Measurements from ENCODE around the gene TTLL8. TPM values are rescaled to one million over a fixed set of nuclear protein-coding genes. Genes with fewer than 3 reads are reported as not detected.

The TTLL8 gene
- total RNA-seq, 2 donors from 2014 or later = 0.74 TPM; not detected in 1

DNA sequence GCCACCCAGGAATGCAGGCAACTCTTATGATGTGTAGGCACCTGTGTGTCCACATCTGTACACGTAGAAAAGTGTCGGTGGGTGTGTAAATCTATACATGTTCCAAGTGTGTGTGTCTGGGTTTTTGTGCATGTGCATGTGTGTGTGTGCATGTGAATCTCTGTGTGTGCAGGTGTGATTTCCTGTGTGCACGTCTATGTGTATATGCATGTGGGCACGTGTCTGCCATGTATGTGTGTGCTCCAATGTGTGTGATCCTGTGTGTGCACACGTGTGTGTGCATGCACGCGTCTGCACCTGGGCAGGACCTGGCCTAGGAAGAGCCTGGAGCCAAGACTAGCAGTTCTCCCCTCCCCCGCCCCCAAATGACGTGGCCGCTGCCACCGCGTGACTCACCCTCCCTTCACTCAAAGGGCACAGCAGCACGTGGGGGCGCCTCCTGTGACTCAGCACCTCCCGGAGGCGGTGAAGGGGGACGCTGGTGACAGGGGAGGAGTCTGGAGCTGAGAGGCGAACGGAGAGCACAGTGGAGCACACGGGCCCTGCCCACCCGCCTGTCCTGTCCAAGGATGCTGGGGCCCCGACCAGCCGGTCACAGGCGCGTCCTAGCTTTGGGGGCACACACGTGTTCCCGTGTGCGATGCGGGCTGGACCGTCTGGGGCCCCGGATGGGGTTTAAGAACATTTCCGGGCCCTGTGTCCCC, 87.4 kb downstream of the TTLL8 start:
- TF ChIP-seq POLR2A (IDR thresholded peaks at IDR 0.05) (peak; percentile 93), POLR2AphosphoS5 (IDR thresholded peaks at IDR 0.05) (peak; percentile 99)
- TF ChIP-seq, protein P1, sequence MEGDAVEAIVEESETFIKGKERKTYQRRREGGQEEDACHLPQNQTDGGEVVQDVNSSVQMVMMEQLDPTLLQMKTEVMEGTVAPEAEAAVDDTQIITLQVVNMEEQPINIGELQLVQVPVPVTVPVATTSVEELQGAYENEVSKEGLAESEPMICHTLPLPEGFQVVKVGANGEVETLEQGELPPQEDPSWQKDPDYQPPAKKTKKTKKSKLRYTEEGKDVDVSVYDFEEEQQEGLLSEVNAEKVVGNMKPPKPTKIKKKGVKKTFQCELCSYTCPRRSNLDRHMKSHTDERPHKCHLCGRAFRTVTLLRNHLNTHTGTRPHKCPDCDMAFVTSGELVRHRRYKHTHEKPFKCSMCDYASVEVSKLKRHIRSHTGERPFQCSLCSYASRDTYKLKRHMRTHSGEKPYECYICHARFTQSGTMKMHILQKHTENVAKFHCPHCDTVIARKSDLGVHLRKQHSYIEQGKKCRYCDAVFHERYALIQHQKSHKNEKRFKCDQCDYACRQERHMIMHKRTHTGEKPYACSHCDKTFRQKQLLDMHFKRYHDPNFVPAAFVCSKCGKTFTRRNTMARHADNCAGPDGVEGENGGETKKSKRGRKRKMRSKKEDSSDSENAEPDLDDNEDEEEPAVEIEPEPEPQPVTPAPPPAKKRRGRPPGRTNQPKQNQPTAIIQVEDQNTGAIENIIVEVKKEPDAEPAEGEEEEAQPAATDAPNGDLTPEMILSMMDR (IDR thresholded peaks at IDR 0.05) = no peak
- WGBS = 10% methylated on average over 30 of the region's 32 CpGs
- no peaks in the 10 kb centered on the region for H3K27me3 ChIP-seq (replicated peaks; ENCODE audit: insufficient read depth)
- intact Hi-C loops (cut with DNase I) = no loop called here
- DNase-seq (ENCODE audit: low spot score) = peak; percentile 94
- peak overlapping the region; percentile 38 to 40 for H3K4me3 ChIP-seq
- peak overlapping the region; percentile 75 to 79 for H3K27ac ChIP-seq
- H3K36me3 ChIP-seq = no peaks in the 10 kb centered on the region
- H3K9me3 ChIP-seq = no peaks in the 10 kb centered on the region
- peaks cover 7% of the 10 kb centered on the region for H3K4me1 ChIP-seq (replicated peaks)

GRCh38 chr22:49969751-49970527, 88.2 kb downstream of the TTLL8 start:
- intact Hi-C loops (cut with DNase I) = loop anchor here (5.0 kb wide), 1 partner anchor 43 kb away; no protein-coding TSS in a partner anchor

DNA sequence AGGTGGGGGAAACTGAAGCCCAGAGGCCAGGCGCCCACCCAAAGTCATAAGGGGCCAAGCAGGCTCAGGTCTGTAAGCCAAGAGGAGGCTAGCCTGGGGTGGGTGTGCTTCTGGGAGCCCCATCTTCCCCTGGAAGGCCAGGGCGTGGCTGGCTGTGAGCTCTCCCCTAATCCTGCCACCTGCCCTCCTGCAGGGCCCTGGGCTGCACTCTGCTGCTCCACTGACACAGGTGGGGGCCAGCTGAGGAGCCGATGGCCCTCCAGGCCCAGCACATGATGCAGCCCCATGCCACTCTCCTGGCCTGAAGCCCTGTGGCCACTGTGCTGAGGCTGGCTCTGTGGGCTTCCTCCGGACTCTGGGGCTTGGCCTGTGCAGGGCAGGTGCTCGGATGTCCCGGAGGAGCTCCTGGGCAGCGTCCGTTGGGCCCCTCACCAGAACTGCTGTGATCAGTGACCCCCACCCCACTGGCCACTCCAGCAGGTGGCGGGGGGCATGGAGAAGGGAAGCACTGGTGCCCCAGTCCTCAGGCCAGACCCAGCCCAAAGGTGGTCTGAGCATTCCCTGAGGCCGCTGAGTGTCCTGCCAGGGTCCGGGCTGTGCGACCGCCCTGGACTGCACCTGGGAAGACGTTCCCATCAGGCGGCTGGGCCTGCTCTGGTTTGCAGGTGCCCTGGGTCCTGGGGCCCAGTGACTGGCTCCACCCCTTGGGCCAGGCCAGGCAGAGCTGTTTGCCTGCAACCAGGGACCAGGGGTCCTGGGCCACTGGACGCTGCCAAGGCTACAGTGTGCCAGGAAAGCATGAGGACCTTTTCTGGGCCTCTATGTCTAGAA, 89.1 kb downstream of the TTLL8 start:
- TF ChIP-seq POLR2AphosphoS5 (IDR thresholded peaks at IDR 0.05) = no peak
- TF ChIP-seq, protein P1 (IDR thresholded peaks at IDR 0.05) = no peak
- TF ChIP-seq POLR2A (IDR thresholded peaks at IDR 0.05) = no peak
- WGBS = 87% methylated on average over 7 of the region's 16 CpGs
- intact Hi-C loops (cut with DNase I) = loop anchor here (5.0 kb wide), 1 partner anchor 42 kb away; no protein-coding TSS in a partner anchor
- no peak for DNase-seq (ENCODE audit: low spot score)
- H3K9me3 ChIP-seq = no peaks in the 10 kb centered on the region
- no peak overlapping the region for H3K4me3 ChIP-seq
- no peaks in the 10 kb centered on the region for H3K36me3 ChIP-seq
- peaks cover 7% of the 10 kb centered on the region for H3K4me1 ChIP-seq (replicated peaks)
- peak overlapping the region; percentile 44 to 92 for H3K27ac ChIP-seq
- H3K27me3 ChIP-seq (replicated peaks; ENCODE audit: insufficient read depth) = no peaks in the 10 kb centered on the region

More at GRCh38 chr22:49969751-49970527, 88.2 kb downstream of the TTLL8 start:
- Histone ChIP-seq H3K9me3 (no peaks in the 10 kb centered on the region), H3K27me3 (replicated peaks; ENCODE audit: insufficient read depth) (no peaks in the 10 kb centered on the region), H3K4me3 (no peak overlapping the region), H3K4me1 (replicated peaks) (peaks cover 7% of the 10 kb centered on the region), H3K27ac (peak overlapping the region; percentile 42 to 44), H3K36me3 (no peaks in the 10 kb centered on the region)
- TF ChIP-seq, protein P1 (IDR thresholded peaks at IDR 0.05) = no peak
- no peak for TF ChIP-seq POLR2AphosphoS5 (IDR thresholded peaks at IDR 0.05)
- TF ChIP-seq POLR2A (IDR thresholded peaks at IDR 0.05) = no peak
- 67% methylated on average over 7 of the region's 8 CpGs for WGBS
- DNase-seq (ENCODE audit: low spot score) = no peak

Other genes with a start within 250 kb of the TTLL8 start
- gene BRD1, start 230.4 kb downstream of the TTLL8 start, total RNA-seq = 10 to 100 TPM; 40.3 to 74.2 TPM
- 10 to 100 TPM; 10.4 to 11.2 TPM for gene ZBED4, start 204.5 kb downstream of the TTLL8 start, total RNA-seq
- 10 to 100 TPM; 26.1 to 33.6 TPM for gene ALG12, start 139.9 kb downstream of the TTLL8 start, total RNA-seq
- 10 to 100 TPM; 55.1 to 70.1 TPM for gene CRELD2, start 139.7 kb downstream of the TTLL8 start, total RNA-seq
- gene PIM3, start 97.5 kb downstream of the TTLL8 start, total RNA-seq = 100 to 1,000 TPM; 126 to 183 TPM
- under 1 TPM in 1 of 2 donors, not detected in 1; 0.68 TPM for gene IL17REL, start 45.5 kb downstream of the TTLL8 start, total RNA-seq
- gene MLC1, start 27.1 kb upstream of the TTLL8 start, total RNA-seq = 1 to 10 TPM in 1 of 2 donors, under 1 TPM in 1; 0.68 to 1.1 TPM
- gene MOV10L1, start 31.7 kb upstream of the TTLL8 start, total RNA-seq = 10 to 100 TPM in 1 of 2 donors, under 1 TPM in 1; 0.36 to 18.9 TPM
- 1 to 10 TPM; 7.5 to 9.5 TPM for gene PANX2, start 112.4 kb upstream of the TTLL8 start, total RNA-seq
- 10 to 100 TPM; 39.1 to 43.1 TPM for gene TRABD, start 127.6 kb upstream of the TTLL8 start, total RNA-seq
- 10 to 100 TPM; 51.8 to 58.5 TPM for gene SELENOO, start 142.7 kb upstream of the TTLL8 start, total RNA-seq
- 100 to 1,000 TPM in 1 of 2 donors, 10 to 100 TPM in 1; 56.3 to 117 TPM for gene TUBGCP6, start 186.7 kb upstream of the TTLL8 start, total RNA-seq
- gene HDAC10, start 193.0 kb upstream of the TTLL8 start, total RNA-seq = 10 to 100 TPM; 36.9 to 41.3 TPM
- gene MAPK12, start 203.4 kb upstream of the TTLL8 start, total RNA-seq = 10 to 100 TPM in 1 of 2 donors, 1 to 10 TPM in 1; 8.4 to 18.0 TPM
- 10 to 100 TPM; 11.4 to 14.1 TPM for gene MAPK11, start 212.1 kb upstream of the TTLL8 start, total RNA-seq
- gene PLXNB2, start 249.3 kb upstream of the TTLL8 start, total RNA-seq = 100 to 1,000 TPM; 259 to 309 TPM